ENCODE measurements around the gene RIN3.
A peak's percentile ranks its signal among the peaks of the same experiment; 100 is the strongest.

RIN3 gene

DNA sequence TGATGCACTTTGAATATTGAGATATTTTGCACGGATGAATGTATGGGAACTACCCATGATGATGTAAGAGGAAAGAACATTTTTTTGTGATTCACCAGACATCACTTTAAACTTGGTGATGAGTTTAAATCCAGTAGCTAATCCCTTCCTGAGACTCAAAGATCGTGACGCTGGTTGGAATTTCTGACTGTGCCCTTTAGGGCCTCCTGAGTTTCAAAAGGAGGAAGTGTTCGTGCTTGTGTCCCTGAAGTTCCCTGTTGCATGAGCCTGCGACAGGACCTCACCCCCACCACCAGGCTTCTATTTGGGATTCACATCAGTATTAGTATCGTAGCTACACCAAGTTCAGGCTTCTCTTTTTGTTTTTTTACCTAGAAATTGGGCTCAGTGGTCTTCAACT is 18.6 kb upstream of the RIN3 start:
- POLR2A ChIA-PET = no interaction called here
- TF ChIP-seq, protein P1, sequence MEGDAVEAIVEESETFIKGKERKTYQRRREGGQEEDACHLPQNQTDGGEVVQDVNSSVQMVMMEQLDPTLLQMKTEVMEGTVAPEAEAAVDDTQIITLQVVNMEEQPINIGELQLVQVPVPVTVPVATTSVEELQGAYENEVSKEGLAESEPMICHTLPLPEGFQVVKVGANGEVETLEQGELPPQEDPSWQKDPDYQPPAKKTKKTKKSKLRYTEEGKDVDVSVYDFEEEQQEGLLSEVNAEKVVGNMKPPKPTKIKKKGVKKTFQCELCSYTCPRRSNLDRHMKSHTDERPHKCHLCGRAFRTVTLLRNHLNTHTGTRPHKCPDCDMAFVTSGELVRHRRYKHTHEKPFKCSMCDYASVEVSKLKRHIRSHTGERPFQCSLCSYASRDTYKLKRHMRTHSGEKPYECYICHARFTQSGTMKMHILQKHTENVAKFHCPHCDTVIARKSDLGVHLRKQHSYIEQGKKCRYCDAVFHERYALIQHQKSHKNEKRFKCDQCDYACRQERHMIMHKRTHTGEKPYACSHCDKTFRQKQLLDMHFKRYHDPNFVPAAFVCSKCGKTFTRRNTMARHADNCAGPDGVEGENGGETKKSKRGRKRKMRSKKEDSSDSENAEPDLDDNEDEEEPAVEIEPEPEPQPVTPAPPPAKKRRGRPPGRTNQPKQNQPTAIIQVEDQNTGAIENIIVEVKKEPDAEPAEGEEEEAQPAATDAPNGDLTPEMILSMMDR (IDR thresholded peaks at IDR 0.05; ENCODE audit: insufficient read depth, low read length, missing control alignments) = no peak
- H3K4me3 ChIP-seq (ENCODE audit: low read depth, low read length) = no peak overlapping the region
- peak; percentile 61 for DNase-seq (ENCODE audit: low read depth, low spot score)
- CTCF ChIA-PET = interaction anchor here (1.6 to 2.6 kb wide), 2 partner anchors 186 to 192 kb away, joined by 4 to 7 read pairs; no protein-coding TSS in a partner anchor

DNA sequence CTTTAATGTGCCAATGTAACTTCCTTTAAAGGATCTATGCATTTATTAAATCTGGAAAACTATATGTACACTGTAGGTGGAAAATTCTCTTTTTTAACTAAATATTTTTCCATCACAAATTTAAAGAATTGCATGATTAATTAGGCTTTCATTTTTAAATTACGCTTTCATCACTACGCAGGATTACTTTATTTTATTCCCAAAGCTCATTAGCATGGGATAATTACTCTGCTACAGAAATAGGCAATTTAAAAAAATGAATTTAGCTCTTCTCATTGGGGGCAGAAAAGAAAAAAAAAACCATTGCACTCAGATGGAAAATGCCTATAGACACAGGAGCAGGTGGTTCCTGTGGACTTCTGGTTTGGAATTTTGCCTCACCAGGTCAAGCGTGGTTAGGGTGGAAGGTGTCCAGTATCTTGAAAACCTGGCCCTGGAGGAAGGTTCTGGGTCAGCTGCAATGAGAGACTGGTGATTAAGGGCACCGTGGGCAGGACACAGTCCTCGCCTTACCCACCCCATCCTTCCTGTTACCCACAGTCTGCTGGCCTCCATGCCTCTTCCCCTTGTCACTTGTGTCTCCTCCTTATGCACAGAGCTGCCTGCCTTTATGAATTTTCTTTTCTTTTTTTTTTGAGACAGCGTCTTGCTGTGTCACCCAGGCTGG is 17.3 kb upstream of the RIN3 start:
- TF ChIP-seq, protein P1 (IDR thresholded peaks at IDR 0.05; ENCODE audit: insufficient read depth, low read length, missing control alignments) = no peak
- DNase-seq (ENCODE audit: low read depth, low spot score) = no peak
- CTCF ChIA-PET = interaction anchor here (0.5 to 2.6 kb wide), 2 partner anchors 15 to 191 kb away, joined by 3 to 7 read pairs; no protein-coding TSS in a partner anchor
- POLR2A ChIA-PET = interaction anchor here (0.6 kb wide), 1 partner anchor 23 kb away, joined by 3 read pairs; no protein-coding TSS in a partner anchor
- H3K4me3 ChIP-seq (ENCODE audit: low read depth, low read length) = no peak overlapping the region

DNA sequence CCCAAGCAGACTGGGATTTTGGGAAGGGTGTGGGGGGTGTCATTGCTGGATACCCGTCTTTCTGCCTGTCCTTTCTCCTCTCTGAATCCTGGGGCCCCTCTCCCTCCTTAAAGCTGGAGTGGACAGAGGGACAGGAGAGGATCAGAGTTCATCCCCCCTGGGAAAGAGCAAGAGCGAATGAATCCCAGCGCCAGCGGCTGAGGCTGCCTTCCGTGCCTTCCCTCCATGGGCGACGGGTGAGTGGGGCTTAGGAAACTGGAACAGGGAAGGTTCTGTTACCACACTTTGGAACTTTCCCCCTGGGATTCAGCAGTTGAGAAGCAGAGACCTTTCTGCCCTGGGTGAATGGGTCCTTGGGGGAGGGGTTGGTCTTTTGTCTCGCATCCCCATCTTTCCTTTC is 16.2 kb upstream of the RIN3 start:
- TF ChIP-seq, protein P1 (IDR thresholded peaks at IDR 0.05; ENCODE audit: insufficient read depth, low read length, missing control alignments) = no peak
- no peak overlapping the region for H3K4me3 ChIP-seq (ENCODE audit: low read depth, low read length)
- DNase-seq (ENCODE audit: low read depth, low spot score) = no peak
- ChIA-PET POLR2A (no interaction called here), CTCF (no interaction called here)

DNA sequence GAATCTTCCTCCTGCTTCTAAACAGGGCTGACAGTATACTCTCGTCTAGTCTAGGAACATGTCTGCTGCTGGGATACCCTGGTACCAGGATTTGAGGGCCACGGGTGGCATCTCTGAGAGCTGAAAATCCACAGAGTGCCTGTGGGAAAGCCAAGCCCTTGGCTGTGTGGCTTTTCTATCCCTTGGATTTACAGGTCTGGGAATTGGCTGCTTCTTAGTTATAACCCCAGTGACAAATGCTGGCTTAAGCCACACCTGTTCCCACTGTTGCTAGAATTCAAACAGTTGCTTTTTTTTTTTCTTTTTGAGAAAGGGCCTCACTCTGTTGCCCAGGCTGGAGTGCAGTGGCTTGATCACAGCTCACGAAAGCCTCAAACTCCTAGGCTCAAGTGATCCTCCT is 14.3 kb upstream of the RIN3 start:
- H3K4me3 ChIP-seq (ENCODE audit: low read depth, low read length) = no peak overlapping the region
- CTCF ChIA-PET = no interaction called here
- TF ChIP-seq, protein P1 (IDR thresholded peaks at IDR 0.05; ENCODE audit: insufficient read depth, low read length, missing control alignments) = no peak
- POLR2A ChIA-PET = no interaction called here
- no peak for DNase-seq (ENCODE audit: low read depth, low spot score)

DNA sequence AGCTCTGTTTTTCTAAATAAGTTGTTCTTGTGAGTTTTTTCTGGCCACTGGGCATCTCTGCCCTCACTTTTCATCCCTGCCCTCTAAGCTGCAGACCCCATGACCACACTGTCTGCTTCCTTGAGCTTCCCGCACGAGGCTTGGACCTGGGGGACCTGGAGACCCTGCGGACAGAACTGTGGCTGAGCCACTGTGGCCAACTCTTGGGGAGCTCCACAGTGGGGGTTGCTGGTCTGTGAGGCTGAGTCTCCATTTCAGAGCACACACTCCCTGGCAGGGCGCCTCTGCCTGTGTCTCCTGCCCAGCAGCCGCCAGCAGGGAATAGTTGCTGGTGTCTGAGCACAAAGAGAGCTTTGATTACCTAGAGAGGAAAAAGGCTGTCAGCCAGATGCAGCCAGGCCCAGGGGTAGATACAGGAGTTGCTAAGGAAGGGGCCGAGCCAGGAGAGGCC is 13.1 kb upstream of the RIN3 start:
- POLR2A ChIA-PET = no interaction called here
- CTCF ChIA-PET = interaction anchor here (0.7 to 1.2 kb wide), 2 partner anchors 95 to 186 kb away, joined by 3 to 5 read pairs; no protein-coding TSS in a partner anchor
- TF ChIP-seq, protein P1 (IDR thresholded peaks at IDR 0.05; ENCODE audit: insufficient read depth, low read length, missing control alignments) = no peak
- DNase-seq (ENCODE audit: low read depth, low spot score) = no peak
- H3K4me3 ChIP-seq (ENCODE audit: low read depth, low read length) = no peak overlapping the region

DNA sequence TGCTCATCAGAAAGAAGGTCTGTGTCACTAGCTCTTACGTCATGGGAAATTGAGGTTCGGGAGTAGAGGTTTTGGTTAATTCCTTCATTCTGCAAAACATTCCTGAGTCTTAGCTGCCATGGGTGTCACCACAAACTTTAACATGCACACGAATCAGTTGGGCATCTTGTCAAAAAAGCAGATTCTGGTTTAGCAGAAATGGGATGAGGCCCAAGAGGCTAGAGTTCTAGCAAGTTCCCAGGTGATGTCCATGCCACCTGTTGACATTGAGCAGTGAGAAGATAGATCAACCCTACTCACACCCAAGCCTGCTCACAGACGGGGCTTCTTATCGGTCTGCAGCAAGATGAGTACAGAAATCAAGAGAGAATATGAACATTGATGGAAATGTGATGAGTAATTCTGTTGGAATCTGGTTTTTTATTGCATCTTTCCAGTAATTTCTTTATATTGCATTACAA is 11.7 kb upstream of the RIN3 start:
- POLR2A ChIA-PET = no interaction called here
- TF ChIP-seq, protein P1 (IDR thresholded peaks at IDR 0.05; ENCODE audit: insufficient read depth, low read length, missing control alignments) = no peak
- CTCF ChIA-PET = interaction anchor here (0.9 to 1.5 kb wide), 3 partner anchors 21 to 185 kb away, joined by 3 to 4 read pairs (median 3); no protein-coding TSS in a partner anchor

More for the DNA sequence above, 11.7 kb upstream of the RIN3 start:
- no peak overlapping the region for H3K4me3 ChIP-seq (ENCODE audit: low read depth, low read length)
- DNase-seq (ENCODE audit: low read depth, low spot score) = peak; percentile 79
